Skeletal muscle cell (primary cell): ENCODE measurements around the gene SLC17A8.
A peak's percentile ranks its signal among the peaks of the same experiment; 100 is the strongest.
"Not testable (repeated sequence)": the region's sequence is repeated elsewhere in the genome, so short reads cannot be mapped to it uniquely, and the experiment has no call there.

Experiments
- DNase-seq: peaks from one replicate; pipeline ENCODE4 v3.0.0-alpha.2; 2010; ENCODE audit warnings: low read depth
- H3K4me3 ChIP-seq: 2 replicates; pipeline ENCODE4 v1.5.1; 2011; ENCODE audit warnings: low read depth, mild to moderate bottlenecking, control low read depth, low read length, moderate library complexity

SLC17A8 gene

GRCh38 chr12:100404769-100405407, 48.0 kb downstream of the SLC17A8 start:
- no peak overlapping the region for H3K4me3 ChIP-seq
- peak; percentile 9 for DNase-seq

- no peak overlapping the region for H3K4me3 ChIP-seq
- no peak for DNase-seq
Measured at GRCh38 chr12:100413001-100413400, 56.1 kb downstream of the SLC17A8 start.

- no peak for DNase-seq
- H3K4me3 ChIP-seq: no peak overlapping the region
Measured at GRCh38 chr12:100414739-100415138, 57.9 kb downstream of the SLC17A8 start.

- DNase-seq: no peak
- no peak overlapping the region for H3K4me3 ChIP-seq
Measured at GRCh38 chr12:100422646-100423045, 65.8 kb downstream of the SLC17A8 start.

- no peak overlapping the region for H3K4me3 ChIP-seq
Measured at GRCh38 chr12:100426145-100426544, 69.3 kb downstream of the SLC17A8 start.

GRCh38 chr12:100427078-100427477, 70.2 kb downstream of the SLC17A8 start:
- peak; percentile 51 for DNase-seq
- H3K4me3 ChIP-seq: no peak overlapping the region

More at GRCh38 chr12:100426145-100426544, 69.3 kb downstream of the SLC17A8 start:
- DNase-seq: no peak

- not testable (repeated sequence) for DNase-seq, H3K4me3 ChIP-seq
Measured at GRCh38 chr12:100430251-100430650, 73.4 kb downstream of the SLC17A8 start.

GRCh38 chr12:100433701-100434100, 76.8 kb downstream of the SLC17A8 start:
- DNase-seq: no peak
- no peak overlapping the region for H3K4me3 ChIP-seq

- DNase-seq: no peak
- H3K4me3 ChIP-seq: no peak overlapping the region
Measured at GRCh38 chr12:100434177-100434576, 77.3 kb downstream of the SLC17A8 start.

GRCh38 chr12:100435957-100436356, 79.1 kb downstream of the SLC17A8 start:
- DNase-seq: no peak
- no peak overlapping the region for H3K4me3 ChIP-seq

- no peak overlapping the region for H3K4me3 ChIP-seq
- no peak for DNase-seq
Measured at GRCh38 chr12:100437038-100437841, 80.4 kb downstream of the SLC17A8 start.

GRCh38 chr12:100439797-100440196, 82.9 kb downstream of the SLC17A8 start:
- no peak overlapping the region for H3K4me3 ChIP-seq
- DNase-seq: no peak

GRCh38 chr12:100442403-100442802, 85.5 kb downstream of the SLC17A8 start:
- no peak for DNase-seq
- no peak overlapping the region for H3K4me3 ChIP-seq

GRCh38 chr12:100443434-100443833, 86.6 kb downstream of the SLC17A8 start:
- no peak for DNase-seq
- no peak overlapping the region for H3K4me3 ChIP-seq

- DNase-seq: no peak
- no peak overlapping the region for H3K4me3 ChIP-seq
Measured at GRCh38 chr12:100445081-100445481, 88.2 kb downstream of the SLC17A8 start.

GRCh38 chr12:100447381-100447780, 90.5 kb downstream of the SLC17A8 start:
- no peak for DNase-seq
- no peak overlapping the region for H3K4me3 ChIP-seq

GRCh38 chr12:100448656-100449055, 91.8 kb downstream of the SLC17A8 start:
- H3K4me3 ChIP-seq: no peak overlapping the region
- DNase-seq: no peak

GRCh38 chr12:100450735-100451134, 93.9 kb downstream of the SLC17A8 start:
- H3K4me3 ChIP-seq: no peak overlapping the region
- DNase-seq: no peak

- no peak overlapping the region for H3K4me3 ChIP-seq
- DNase-seq: no peak
Measured at GRCh38 chr12:100453951-100454350, 97.1 kb downstream of the SLC17A8 start.

GRCh38 chr12:100455896-100456295, 99.0 kb downstream of the SLC17A8 start:
- H3K4me3 ChIP-seq: no peak overlapping the region
- DNase-seq: no peak

- no peak for DNase-seq
- H3K4me3 ChIP-seq: no peak overlapping the region
Measured at GRCh38 chr12:100458191-100458590, 101.3 kb downstream of the SLC17A8 start.
